GM12865 (cell line): ENCODE measurements around the gene GLRX2.

Experiments used
- DNase-seq: peaks from one replicate; pipeline ENCODE4 v3.0.0; 2010; ENCODE audit warnings: low read depth
- H3K4me3 ChIP-seq: 2 replicates; pipeline ENCODE4 v1.5.1; 2011; ENCODE audit warnings: mild to moderate bottlenecking, low read depth, low read length, control low read depth
- TF ChIP-seq, protein P1 (sequence below): IDR thresholded peaks from 2 replicates; pipeline ENCODE4 v1.5.1; 2011; ENCODE audit warnings: low read length, control low read depth, low read depth, inconsistent platforms; ENCODE audit not compliant: insufficient read depth; ENCODE audit errors: missing control alignments

The GLRX2 gene, protein sequence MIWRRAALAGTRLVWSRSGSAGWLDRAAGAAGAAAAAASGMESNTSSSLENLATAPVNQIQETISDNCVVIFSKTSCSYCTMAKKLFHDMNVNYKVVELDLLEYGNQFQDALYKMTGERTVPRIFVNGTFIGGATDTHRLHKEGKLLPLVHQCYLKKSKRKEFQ

DNA sequence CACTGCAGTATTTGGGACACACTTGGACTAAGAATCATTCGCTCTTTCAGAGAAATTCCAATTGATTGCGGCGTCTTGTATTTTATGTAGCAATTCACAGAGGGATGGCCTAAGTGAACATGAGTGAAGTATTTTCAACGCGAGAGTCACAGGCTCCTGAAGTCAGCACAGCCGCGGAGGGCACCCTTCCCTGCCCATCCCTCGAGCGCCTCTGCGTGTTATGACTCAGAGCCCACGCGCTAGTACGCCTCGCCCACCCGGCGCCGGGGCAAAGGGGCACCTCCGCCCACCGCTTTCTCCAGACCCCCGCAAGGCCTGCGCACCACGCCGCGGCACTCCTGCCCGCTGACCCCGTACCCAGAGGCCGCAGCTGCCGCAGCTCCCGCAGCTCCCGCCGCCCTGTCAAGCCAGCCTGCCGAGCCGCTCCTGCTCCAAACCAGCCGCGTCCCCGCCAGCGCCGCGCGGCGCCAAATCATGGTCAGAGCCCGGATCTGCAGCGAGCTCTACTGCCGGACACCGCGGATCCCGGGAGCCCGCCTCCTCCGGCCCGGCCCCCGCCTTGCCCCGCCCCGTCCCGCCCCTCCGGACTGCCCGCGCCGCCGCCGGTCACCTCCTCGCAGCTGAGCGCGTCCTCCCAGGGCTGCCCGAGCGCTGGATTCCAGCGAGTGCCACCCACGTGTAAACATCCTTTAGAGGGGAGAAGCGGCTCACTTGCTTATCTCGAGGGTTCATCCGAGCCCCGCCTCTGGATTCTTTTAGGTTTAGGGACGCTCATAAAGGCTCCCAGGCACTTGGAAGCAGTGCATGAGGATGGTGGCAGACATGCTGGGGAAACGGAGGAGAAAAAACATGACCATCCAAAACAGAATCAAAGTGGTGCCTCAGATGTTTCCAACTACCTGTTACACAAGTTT, at the start of gene GLRX2:
TSS of gene GLRX2 (minus strand) at position 508 of the 914 bp plus-strand sequence. CDS start at position 476, 32 bp downstream.
- TF ChIP-seq, protein P1, sequence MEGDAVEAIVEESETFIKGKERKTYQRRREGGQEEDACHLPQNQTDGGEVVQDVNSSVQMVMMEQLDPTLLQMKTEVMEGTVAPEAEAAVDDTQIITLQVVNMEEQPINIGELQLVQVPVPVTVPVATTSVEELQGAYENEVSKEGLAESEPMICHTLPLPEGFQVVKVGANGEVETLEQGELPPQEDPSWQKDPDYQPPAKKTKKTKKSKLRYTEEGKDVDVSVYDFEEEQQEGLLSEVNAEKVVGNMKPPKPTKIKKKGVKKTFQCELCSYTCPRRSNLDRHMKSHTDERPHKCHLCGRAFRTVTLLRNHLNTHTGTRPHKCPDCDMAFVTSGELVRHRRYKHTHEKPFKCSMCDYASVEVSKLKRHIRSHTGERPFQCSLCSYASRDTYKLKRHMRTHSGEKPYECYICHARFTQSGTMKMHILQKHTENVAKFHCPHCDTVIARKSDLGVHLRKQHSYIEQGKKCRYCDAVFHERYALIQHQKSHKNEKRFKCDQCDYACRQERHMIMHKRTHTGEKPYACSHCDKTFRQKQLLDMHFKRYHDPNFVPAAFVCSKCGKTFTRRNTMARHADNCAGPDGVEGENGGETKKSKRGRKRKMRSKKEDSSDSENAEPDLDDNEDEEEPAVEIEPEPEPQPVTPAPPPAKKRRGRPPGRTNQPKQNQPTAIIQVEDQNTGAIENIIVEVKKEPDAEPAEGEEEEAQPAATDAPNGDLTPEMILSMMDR = no peak
- peak within 1 kb of the TSS; percentile 89 for H3K4me3 ChIP-seq
- DNase-seq = peak; percentile 87

DNA sequence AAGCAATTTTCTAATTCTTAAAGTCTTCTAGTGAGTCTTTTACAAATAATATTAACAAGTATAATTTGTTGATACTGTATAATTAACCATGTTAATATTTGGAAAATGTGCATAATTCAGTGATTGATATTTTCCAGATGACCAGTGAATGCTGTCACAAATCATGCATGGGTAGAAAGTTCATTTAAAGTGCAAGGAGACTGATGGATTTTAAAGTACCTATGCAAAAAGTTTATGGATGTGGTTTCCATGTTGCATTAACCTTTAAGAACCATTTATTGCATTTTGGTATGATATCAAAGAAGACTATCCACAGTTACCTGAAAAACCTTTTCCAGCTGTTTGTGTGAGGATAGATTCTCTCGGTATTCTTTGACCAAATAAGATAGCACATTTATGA, 39.8 kb upstream of the GLRX2 start:
- DNase-seq = no peak
- no peak overlapping the region for H3K4me3 ChIP-seq
- TF ChIP-seq, protein P1 = no peak

DNA sequence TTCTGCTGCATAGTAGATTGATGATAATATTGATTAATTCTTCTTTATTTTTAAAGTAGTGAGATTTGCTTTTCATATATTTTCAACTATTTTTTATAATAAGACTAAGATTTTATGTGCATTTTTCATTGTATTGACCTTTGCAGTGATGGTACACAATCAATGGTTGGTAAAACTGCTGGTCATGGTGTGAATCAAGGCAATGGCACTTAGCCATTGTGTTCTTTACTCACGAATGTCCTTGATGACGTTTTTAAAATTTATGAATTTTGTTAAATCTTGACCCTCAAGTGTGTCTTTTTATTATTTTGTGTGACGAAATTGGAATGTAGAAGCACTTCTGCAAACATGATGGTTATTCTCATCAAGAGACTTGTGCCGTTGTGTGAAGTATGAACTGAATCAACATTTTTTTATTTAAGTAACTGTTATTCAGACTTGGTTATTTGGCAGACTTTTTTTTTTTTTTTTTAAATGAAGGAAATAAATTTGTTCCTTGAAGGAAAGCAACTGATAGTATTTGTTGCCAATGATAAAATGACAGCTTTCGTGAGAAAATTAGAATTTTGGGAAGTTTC, 39.2 kb upstream of the GLRX2 start:
- no peak for DNase-seq
- TF ChIP-seq, protein P1 = no peak
- no peak overlapping the region for H3K4me3 ChIP-seq

DNA sequence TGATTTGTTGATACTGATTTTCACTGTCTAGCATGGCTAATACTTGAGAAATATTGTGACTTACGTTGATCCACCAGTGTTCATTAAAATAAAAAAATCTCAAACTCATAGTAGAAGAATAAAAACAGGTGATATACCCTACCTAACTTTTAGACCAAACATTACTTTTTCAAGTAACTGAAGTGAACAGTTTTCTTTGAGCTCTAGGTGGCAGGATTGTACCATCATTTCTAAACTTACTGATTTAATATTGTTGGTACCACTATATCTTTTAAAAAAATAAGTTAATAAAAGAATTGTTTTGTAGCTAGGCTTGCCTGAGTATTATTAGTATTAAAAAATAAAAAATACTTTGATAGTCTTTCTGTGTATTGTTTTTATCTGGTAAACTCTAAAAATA, 38.1 kb upstream of the GLRX2 start:
- TF ChIP-seq, protein P1 = no peak
- DNase-seq = no peak
- no peak overlapping the region for H3K4me3 ChIP-seq

DNA sequence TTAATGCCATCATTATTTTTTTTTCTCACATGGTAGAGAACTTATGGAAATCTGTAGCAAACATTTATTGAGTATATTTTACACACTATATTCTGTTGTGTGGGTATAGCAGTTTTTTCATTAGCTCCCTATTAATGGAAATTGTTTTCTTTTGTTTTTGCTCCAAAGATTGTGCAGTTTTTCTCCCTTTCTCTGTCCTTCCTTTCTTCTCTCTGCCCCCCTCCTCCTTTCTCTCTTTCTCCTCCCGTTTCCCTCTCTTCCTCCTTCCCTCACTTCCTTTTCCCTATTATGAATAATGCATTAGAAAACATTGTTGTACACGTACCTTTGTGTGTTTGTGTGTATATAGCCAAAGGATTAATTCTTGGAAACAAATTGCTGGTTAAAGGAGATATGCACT, 37.2 kb upstream of the GLRX2 start:
- TF ChIP-seq, protein P1 = no peak
- DNase-seq = no peak
- no peak overlapping the region for H3K4me3 ChIP-seq

DNA sequence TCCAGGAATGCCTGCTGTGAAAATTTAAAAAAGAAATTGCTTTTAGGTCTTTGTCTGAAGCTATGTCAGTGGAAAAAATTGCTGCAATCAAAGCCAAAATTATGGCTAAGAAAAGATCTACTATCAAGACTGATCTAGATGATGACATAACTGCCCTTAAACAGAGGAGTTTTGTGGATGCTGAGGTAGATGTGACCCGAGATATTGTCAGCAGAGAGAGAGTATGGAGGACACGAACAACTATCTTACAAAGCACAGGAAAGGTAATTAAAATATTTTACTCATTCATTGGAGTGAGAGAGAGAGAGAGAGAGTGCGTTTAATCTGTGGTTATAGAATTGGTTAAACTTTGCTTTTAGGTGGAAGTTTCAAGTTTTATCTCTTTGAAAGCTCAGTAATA, 36.6 kb upstream of the GLRX2 start:
- no peak for DNase-seq
- TF ChIP-seq, protein P1 = no peak

DNA sequence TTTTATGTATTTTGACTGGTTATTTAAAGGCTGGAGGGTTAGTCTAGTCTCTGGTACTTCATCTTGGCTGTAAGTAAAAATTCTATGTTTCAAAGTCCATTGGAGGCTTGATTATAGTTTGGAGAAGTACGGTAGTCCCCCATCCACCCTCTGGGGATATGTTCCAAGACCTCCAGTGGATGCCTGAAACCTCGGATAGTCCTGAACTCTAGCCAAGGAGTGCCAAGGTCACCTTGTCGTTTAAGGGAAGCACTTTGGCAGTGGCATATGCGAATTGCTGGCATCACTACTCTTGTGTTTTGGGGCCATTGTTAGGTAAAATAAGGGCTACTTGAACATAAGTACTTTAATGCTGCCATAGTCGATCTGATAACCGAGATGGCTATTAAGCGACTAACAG, 35.0 kb upstream of the GLRX2 start:
- TF ChIP-seq, protein P1 = no peak
- DNase-seq = no peak

More for the DNA sequence above, 36.6 kb upstream of the GLRX2 start:
- H3K4me3 ChIP-seq = no peak overlapping the region

More for the DNA sequence above, 35.0 kb upstream of the GLRX2 start:
- no peak overlapping the region for H3K4me3 ChIP-seq
